Prostate gland (tissue), 2 donors: Measurements from ENCODE around the gene NLGN3. TPM values are rescaled to one million over a fixed set of nuclear protein-coding genes. Genes with fewer than 3 reads are reported as not detected.

Experiments
- DNase-seq: peaks from one replicate; pipeline ENCODE4 v3.0.0-alpha.2; 2019; ENCODE audit warnings: low spot score
- H3K27ac ChIP-seq, 2 donors: fragments of 200-600 bp; sonication (generic); 2 replicates each; pipeline ENCODE4 v1.5.1; 2017 to 2019
- H3K27me3 ChIP-seq: fragments of 200-600 bp; sonication (generic); replicated peaks from 2 replicates; pipeline ENCODE4 v1.5.1; 2019; ENCODE audit not compliant: insufficient read depth
- H3K36me3 ChIP-seq, 2 donors: fragments of 200-600 bp; sonication (generic); 1 replicate in 1 of 2; 2 replicates in 1 of 2; pipeline versions ENCODE4 v1.5.1 to v1.8.1; 2017 to 2019
- H3K4me1 ChIP-seq: fragments of 200-600 bp; sonication (generic); replicated peaks from 2 replicates; pipeline ENCODE4 v1.5.1; 2019
- H3K4me3 ChIP-seq, 2 donors: fragments of 200-600 bp; sonication (generic); 2 replicates each; pipeline ENCODE4 v1.5.1; 2017 to 2019
- H3K9me3 ChIP-seq: fragments of 200-600 bp; sonication (generic); 2 replicates; pipeline ENCODE4 v1.5.1; 2017
- CTCF ChIP-seq, 4 experiments: fragments of 200-600 bp in 2 of 4; fragments of 450-650 bp in 2 of 4; sonication (generic) in 2 of 4; IDR thresholded peaks; 1 replicate in 3 of 4; 2 replicates in 1 of 4; pipeline ENCODE4 v1.5.1; 2016 to 2019; ENCODE audit warnings: antibody characterized with exemption in 4 of 4, mild to moderate bottlenecking in 2 of 4, moderate library complexity in 2 of 4
- POLR2A ChIP-seq: fragments of 450-650 bp; IDR thresholded peaks from one replicate; pipeline ENCODE4 v1.6.1; 2016; ENCODE audit warnings: antibody characterized with exemption, mild to moderate bottlenecking
- POLR2AphosphoS5 ChIP-seq: sonication (generic); formaldehyde crosslinking; IDR thresholded peaks from one replicate; pipeline ENCODE4 v1.6.1; 2017; ENCODE audit warnings: antibody characterized with exemption
- WGBS: methylation state at CpG from one replicate; pipeline ENCODE4 v1.1.5; 2018; 5-methylcytosine and 5-hydroxymethylcytosine counted together
- intact Hi-C: fragments of 100-400 bp; cut with DNase I; formaldehyde crosslinking; loops from one replicate; pipeline ENCODE4 v1.14.2; 2022
- total RNA-seq, 2 donors: library from RNA; depleted of rRNA; stranded (reverse); fragments of >200 nt; gene quantifications; one replicate each; pipeline ENCODE4 v1.1.0, GENCODE V29; 2016

The NLGN3 gene
- total RNA-seq, 2 donors from 2014 or later: 1.4 to 9.4 TPM

GRCh38 chrX:71102292-71102691 lies 42.3 kb upstream of the NLGN3 start:
- no peaks in the 10 kb centered on the region for H3K36me3 ChIP-seq
- DNase-seq: no peak
- no peak overlapping the region for H3K27ac ChIP-seq
- H3K4me1 ChIP-seq: no peaks in the 10 kb centered on the region
- WGBS: 68% methylated on average over 3 of the region's 3 CpGs
- H3K9me3 ChIP-seq: no peaks in the 10 kb centered on the region
- H3K4me3 ChIP-seq: no peak overlapping the region
- intact Hi-C loops: no loop called here
- TF ChIP-seq POLR2AphosphoS5: no peak
- no peak for TF ChIP-seq CTCF (IDR thresholded peaks at IDR 0.05)
- TF ChIP-seq POLR2A: no peak
- H3K27me3 ChIP-seq: no peaks in the 10 kb centered on the region

GRCh38 chrX:71103110-71103983 lies 41.3 kb upstream of the NLGN3 start:
- intact Hi-C loops: no loop called here
- Histone ChIP-seq H3K4me1 (no peaks in the 10 kb centered on the region), H3K36me3 (no peaks in the 10 kb centered on the region), H3K27me3 (no peaks in the 10 kb centered on the region), H3K9me3 (no peaks in the 10 kb centered on the region), H3K27ac (no peak overlapping the region), H3K4me3 (no peak overlapping the region)
- WGBS: 34% methylated on average over 10 of the region's 10 CpGs
- DNase-seq: no peak
- TF ChIP-seq CTCF (IDR thresholded peaks at IDR 0.05) (no peak), POLR2A (no peak), POLR2AphosphoS5 (no peak)

- no peak for DNase-seq
- no peaks in the 10 kb centered on the region for H3K36me3 ChIP-seq
- no peak overlapping the region for H3K4me3 ChIP-seq
- intact Hi-C loops: no loop called here
- H3K9me3 ChIP-seq: no peaks in the 10 kb centered on the region
- H3K27me3 ChIP-seq: no peaks in the 10 kb centered on the region
- no peak overlapping the region for H3K27ac ChIP-seq
- TF ChIP-seq POLR2AphosphoS5 (no peak), POLR2A (no peak), CTCF (IDR thresholded peaks at IDR 0.05) (no peak)
- WGBS: 90% methylated on average over 3 of the region's 3 CpGs
- no peaks in the 10 kb centered on the region for H3K4me1 ChIP-seq
Observed at GRCh38 chrX:71105628-71106027, 39.0 kb upstream of the NLGN3 start.

- Histone ChIP-seq H3K36me3 (no peaks in the 10 kb centered on the region), H3K27me3 (no peaks in the 10 kb centered on the region), H3K27ac (no peak within 1 kb of the TSS), H3K4me3 (no peak within 1 kb of the TSS), H3K4me1 (no peaks in the 10 kb centered on the region), H3K9me3 (no peaks in the 10 kb centered on the region)
- DNase-seq: no peak
- WGBS: 100% methylated on average over 1 of the region's 1 CpG
- TF ChIP-seq POLR2A: no peak
- no peak for TF ChIP-seq CTCF (IDR thresholded peaks at IDR 0.05)
- no peak for TF ChIP-seq POLR2AphosphoS5
- intact Hi-C loops: no loop called here
Observed at GRCh38 chrX:71106427-71106826, 38.2 kb upstream of the NLGN3 start, which contains the start of gene CXorf65. Gene CXorf65 (minus strand): TSS chrX:71106740. CDS start chrX:71106556, 184 bp downstream.

GRCh38 chrX:71107245-71107644 lies 37.4 kb upstream of the NLGN3 start:
- Histone ChIP-seq H3K4me3 (no peak overlapping the region), H3K4me1 (no peaks in the 10 kb centered on the region), H3K27ac (no peak overlapping the region), H3K27me3 (no peaks in the 10 kb centered on the region), H3K36me3 (no peaks in the 10 kb centered on the region), H3K9me3 (no peaks in the 10 kb centered on the region)
- TF ChIP-seq POLR2AphosphoS5 (no peak), CTCF (IDR thresholded peaks at IDR 0.05) (no peak), POLR2A (no peak)
- no peak for DNase-seq
- intact Hi-C loops: no loop called here
- WGBS: 59% methylated on average over 4 of the region's 4 CpGs
